Loucy (cell line): Measurements from ENCODE around the gene LEUTX.

ENCODE experiments used
- EZH2phosphoT487 ChIP-seq: fragments of 200-600 bp; IDR thresholded peaks from 2 replicates; pipeline ENCODE4 v1.6.1; 2018; ENCODE audit warnings: antibody characterized with exemption, mild to moderate bottlenecking, moderate library complexity, borderline replicate concordance
- TF ChIP-seq, protein P1 (sequence below): fragments of 200-600 bp; sonication (generic); conservative IDR thresholded peaks from 2 replicates; pipeline ENCODE4 v1.5.1; 2014; ENCODE audit warnings: mild to moderate bottlenecking, antibody characterized with exemption, low read length

DNA sequence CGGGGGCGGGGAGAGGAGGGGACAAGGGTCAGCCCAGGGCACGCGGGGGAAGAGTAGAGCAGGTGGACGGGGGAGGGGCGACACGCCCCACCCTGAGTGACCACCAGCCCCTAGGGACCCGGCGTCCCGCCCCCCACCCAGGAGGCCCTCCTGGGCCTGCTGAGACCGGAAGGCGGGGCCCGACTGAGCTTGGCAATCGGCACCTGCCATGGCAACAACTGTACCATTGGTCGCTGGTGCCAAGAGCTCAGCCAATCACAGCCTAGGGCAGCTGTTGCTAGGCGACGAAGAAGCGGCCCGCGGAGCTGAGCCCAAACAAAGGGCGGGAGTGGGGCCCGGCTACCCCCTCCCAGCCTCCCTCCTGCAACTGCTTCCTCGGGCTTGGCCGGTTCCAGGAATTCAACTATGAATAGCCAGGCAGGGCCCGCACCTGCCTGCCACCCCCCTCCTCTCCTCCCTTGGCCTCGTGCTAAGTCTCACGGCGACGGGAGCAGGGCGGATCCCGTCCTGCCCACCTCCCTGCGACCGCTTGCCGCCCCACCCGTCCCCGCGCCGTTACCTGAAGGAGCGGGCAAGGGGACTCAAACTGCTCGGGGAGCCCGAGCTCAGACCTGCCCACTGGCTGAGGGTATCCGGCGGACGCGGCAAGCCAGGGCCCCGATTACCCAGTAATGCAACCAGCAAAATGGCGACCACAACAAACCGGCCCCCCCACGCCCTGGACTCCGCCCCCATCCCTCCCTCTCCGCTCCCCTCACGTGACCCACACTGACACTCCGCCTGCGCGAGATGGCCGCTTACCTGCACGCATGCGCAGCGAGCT, 55.0 kb downstream of the LEUTX start, which contains the start of gene DYRK1B:
- TF ChIP-seq, protein P1, sequence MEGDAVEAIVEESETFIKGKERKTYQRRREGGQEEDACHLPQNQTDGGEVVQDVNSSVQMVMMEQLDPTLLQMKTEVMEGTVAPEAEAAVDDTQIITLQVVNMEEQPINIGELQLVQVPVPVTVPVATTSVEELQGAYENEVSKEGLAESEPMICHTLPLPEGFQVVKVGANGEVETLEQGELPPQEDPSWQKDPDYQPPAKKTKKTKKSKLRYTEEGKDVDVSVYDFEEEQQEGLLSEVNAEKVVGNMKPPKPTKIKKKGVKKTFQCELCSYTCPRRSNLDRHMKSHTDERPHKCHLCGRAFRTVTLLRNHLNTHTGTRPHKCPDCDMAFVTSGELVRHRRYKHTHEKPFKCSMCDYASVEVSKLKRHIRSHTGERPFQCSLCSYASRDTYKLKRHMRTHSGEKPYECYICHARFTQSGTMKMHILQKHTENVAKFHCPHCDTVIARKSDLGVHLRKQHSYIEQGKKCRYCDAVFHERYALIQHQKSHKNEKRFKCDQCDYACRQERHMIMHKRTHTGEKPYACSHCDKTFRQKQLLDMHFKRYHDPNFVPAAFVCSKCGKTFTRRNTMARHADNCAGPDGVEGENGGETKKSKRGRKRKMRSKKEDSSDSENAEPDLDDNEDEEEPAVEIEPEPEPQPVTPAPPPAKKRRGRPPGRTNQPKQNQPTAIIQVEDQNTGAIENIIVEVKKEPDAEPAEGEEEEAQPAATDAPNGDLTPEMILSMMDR, result no peak
- no peak for TF ChIP-seq EZH2phosphoT487
